Uterus (tissue), 4 donors: ENCODE results near the gene ALAS1. TPM values are rescaled to one million over a fixed set of nuclear protein-coding genes. Genes with fewer than 3 reads are reported as not detected.

Experiments
- DNase-seq, 2 donors: peaks; one replicate each; pipeline ENCODE4 v3.0.0-alpha.2; 2019 to 2020
- H3K27ac ChIP-seq, 2 donors: fragments of 200-600 bp; sonication (generic); 1 replicate in 1 of 2; 2 replicates in 1 of 2; pipeline ENCODE4 v1.5.1; 2016 to 2018
- H3K27me3 ChIP-seq, 2 donors: fragments of 200-600 bp; sonication (generic); one replicate each; pipeline ENCODE4 v1.5.1; 2018 to 2019; ENCODE audit warnings: control low read depth in 1 of 2
- H3K36me3 ChIP-seq, 2 donors: fragments of 200-600 bp; sonication (generic); one replicate each; pipeline ENCODE4 v1.5.1; 2019; ENCODE audit warnings: control low read depth in 1 of 2
- H3K4me1 ChIP-seq, 2 donors: fragments of 200-600 bp; sonication (generic); one replicate each; pipeline ENCODE4 v1.5.1; 2018 to 2019; ENCODE audit warnings: control low read depth in 1 of 2
- H3K4me3 ChIP-seq, 2 donors: fragments of 200-600 bp; sonication (generic); 1 replicate in 1 of 2; 2 replicates in 1 of 2; pipeline ENCODE4 v1.5.1; 2018 to 2019; ENCODE audit warnings: mild to moderate bottlenecking in 1 of 2
- H3K9me3 ChIP-seq, 2 donors: fragments of 200-600 bp; sonication (generic); one replicate each; pipeline ENCODE4 v1.5.1; 2019; ENCODE audit warnings: control low read depth in 1 of 2
- CTCF ChIP-seq, 4 experiments: fragments of 200-600 bp in 2 of 4; fragments of 450-650 bp in 2 of 4; sonication (generic) in 2 of 4; IDR thresholded peaks; one replicate each; pipeline ENCODE4 v1.5.1; 2016 to 2019; ENCODE audit warnings: antibody characterized with exemption in 4 of 4, mild to moderate bottlenecking in 2 of 4, moderate library complexity in 1 of 4
- POLR2A ChIP-seq, 2 donors: fragments of 450-650 bp; IDR thresholded peaks; one replicate each; pipeline ENCODE4 v1.6.1; 2016; ENCODE audit warnings: antibody characterized with exemption in 2 of 2, mild to moderate bottlenecking in 1 of 2, moderate library complexity in 1 of 2
- intact Hi-C: fragments of 100-400 bp; cut with DNase I; formaldehyde crosslinking; loops from one replicate; pipeline ENCODE4 v1.15.1; 2023; ENCODE audit warnings: low total_unique reads
- total RNA-seq, 4 donors: library from RNA; depleted of rRNA in 3 of 4; stranded (reverse); fragments of >200 nt in 3 of 4; gene quantifications; one replicate each; pipeline versions ENCODE4 v1.1.0 to v1.2.4, GENCODE V29; 2014 to 2023
- donor health status: DM: yes; HTN: yes; CAD: no.

Gene ALAS1
- total RNA-seq, 4 donors from 2014 or later: 4.9 to 56.2 (median 36.2) TPM

DNA sequence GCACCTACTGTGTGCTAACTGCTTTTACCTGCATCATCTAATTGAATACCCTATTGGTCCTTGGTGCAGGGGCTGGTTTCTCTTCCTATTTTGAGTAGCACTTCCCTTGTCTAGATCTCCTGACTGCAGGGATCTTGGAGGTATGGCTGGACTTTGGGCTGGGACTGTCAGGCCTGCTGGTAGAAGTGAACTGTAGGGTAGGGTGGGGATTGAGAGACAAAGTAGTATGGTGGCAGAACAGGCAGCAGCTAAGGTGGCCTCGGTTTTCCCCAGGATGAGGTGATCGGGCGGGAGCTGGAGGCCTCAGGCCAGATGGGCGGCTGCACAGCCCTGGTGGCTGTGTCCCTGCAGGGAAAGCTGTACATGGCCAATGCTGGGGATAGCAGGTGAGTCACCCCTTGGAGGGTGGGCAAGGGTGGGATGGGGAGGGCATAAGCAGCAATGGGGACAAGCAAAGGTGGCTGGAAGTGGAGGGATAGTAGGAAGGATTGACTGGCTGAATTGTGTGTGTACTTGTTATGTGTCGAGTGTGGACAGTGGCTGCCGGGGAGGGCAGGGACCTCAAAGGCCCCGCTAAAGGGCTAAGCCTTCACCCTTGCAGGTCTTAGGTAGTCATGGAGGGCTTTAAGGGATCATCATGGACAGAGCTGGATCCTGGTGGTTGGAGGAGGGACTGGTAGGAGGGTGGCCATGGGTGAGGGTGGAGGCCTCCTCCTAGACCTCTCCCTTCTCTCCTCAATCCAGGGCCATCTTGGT, 49.6 kb downstream of the ALAS1 start:
- TF ChIP-seq CTCF (IDR thresholded peaks at IDR 0.05) (no peak), POLR2A (IDR thresholded peaks at IDR 0.05) (no peak)
- H3K27me3 ChIP-seq: no peaks in the 10 kb centered on the region
- DNase-seq: no peak
- intact Hi-C loops: no loop called here
- no peaks in the 10 kb centered on the region for H3K4me1 ChIP-seq
- no peak overlapping the region for H3K4me3 ChIP-seq
- H3K27ac ChIP-seq: no peak overlapping the region
- no peaks in the 10 kb centered on the region for H3K36me3 ChIP-seq
- H3K9me3 ChIP-seq: no peaks in the 10 kb centered on the region

DNA sequence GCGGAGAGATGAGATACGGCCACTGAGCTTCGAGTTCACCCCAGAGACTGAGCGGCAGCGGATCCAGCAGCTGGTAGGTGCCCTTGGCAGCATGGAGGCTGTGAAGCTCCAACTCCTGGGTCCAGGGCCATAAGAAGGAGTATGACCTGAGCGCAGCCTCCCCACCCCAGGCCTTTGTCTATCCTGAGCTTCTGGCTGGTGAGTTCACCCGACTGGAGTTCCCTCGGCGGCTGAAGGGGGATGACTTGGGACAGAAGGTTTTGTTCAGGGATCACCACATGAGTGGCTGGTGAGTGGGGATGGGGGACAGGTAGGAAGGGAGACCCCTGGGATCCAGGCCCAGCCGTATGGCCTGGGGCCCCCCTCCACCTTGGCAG, 50.2 kb downstream of the ALAS1 start:
- no peak overlapping the region for H3K4me3 ChIP-seq
- intact Hi-C loops: no loop called here
- H3K27ac ChIP-seq: no peak overlapping the region
- no peak for DNase-seq
- H3K9me3 ChIP-seq: no peaks in the 10 kb centered on the region
- H3K36me3 ChIP-seq: no peaks in the 10 kb centered on the region
- TF ChIP-seq POLR2A (IDR thresholded peaks at IDR 0.05) (no peak), CTCF (IDR thresholded peaks at IDR 0.05) (no peak)
- no peaks in the 10 kb centered on the region for H3K4me1 ChIP-seq
- no peaks in the 10 kb centered on the region for H3K27me3 ChIP-seq

GRCh38 chr3:52248816-52249547, 51.0 kb downstream of the ALAS1 start:
- H3K4me1 ChIP-seq: no peaks in the 10 kb centered on the region
- intact Hi-C loops: no loop called here
- DNase-seq: peak in 1 of 2 donors; percentile 55

DNA sequence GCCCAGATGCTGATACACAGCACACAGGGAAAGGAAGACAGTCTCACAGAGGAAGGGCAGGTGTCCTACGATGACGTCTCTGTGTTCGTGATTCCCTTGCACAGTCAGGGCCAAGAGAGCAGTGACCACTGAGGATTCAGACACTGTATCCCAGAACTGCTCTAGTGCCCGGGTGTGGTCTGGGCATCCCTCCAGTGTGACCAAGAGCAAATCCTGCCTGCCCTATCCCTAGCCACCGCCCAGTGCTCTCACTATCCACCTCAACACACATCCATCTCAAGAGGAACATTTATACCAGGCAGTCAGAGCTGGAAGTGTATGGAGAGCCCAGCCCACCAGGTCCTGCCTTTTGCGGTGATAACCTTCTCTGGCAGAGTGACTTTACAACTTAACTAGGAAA, 51.7 kb downstream of the ALAS1 start:
- DNase-seq: no peak
- Histone ChIP-seq H3K4me1 (no peaks in the 10 kb centered on the region), H3K36me3 (no peaks in the 10 kb centered on the region), H3K4me3 (no peak overlapping the region), H3K27me3 (no peaks in the 10 kb centered on the region), H3K9me3 (no peaks in the 10 kb centered on the region), H3K27ac (no peak overlapping the region)
- TF ChIP-seq POLR2A (IDR thresholded peaks at IDR 0.05) (no peak), CTCF (IDR thresholded peaks at IDR 0.05) (no peak)
- intact Hi-C loops: no loop called here

More at GRCh38 chr3:52248816-52249547, 51.0 kb downstream of the ALAS1 start:
- no peaks in the 10 kb centered on the region for H3K9me3 ChIP-seq
- TF ChIP-seq POLR2A (IDR thresholded peaks at IDR 0.05) (no peak), CTCF (IDR thresholded peaks at IDR 0.05) (no peak)
- H3K36me3 ChIP-seq: no peaks in the 10 kb centered on the region
- no peaks in the 10 kb centered on the region for H3K27me3 ChIP-seq
- no peak overlapping the region for H3K27ac ChIP-seq
- no peak overlapping the region for H3K4me3 ChIP-seq

GRCh38 chr3:52250122-52250521, 52.2 kb downstream of the ALAS1 start:
- TF ChIP-seq POLR2A (IDR thresholded peaks at IDR 0.05): no peak
- no peak for TF ChIP-seq CTCF (IDR thresholded peaks at IDR 0.05)
- intact Hi-C loops: no loop called here
- no peaks in the 10 kb centered on the region for H3K27me3 ChIP-seq
- H3K4me1 ChIP-seq: no peaks in the 10 kb centered on the region
- no peak for DNase-seq
- no peaks in the 10 kb centered on the region for H3K36me3 ChIP-seq
- no peaks in the 10 kb centered on the region for H3K9me3 ChIP-seq
- H3K27ac ChIP-seq: no peak overlapping the region
- no peak overlapping the region for H3K4me3 ChIP-seq
